Adipose tissue (tissue), 3 donors: ENCODE measurements around the gene SLC25A6. TPM values are rescaled to one million over a fixed set of nuclear protein-coding genes. Genes with fewer than 3 reads are reported as not detected.
"Not testable (repeated sequence)": the region's sequence is repeated elsewhere in the genome, so short reads cannot be mapped to it uniquely, and the experiment has no call there.

Source experiments
- H3K27ac ChIP-seq: one replicate; pipeline ENCODE4 v1.5.1; 2013; ENCODE audit warnings: low read depth, low read length
- WGBS, 3 donors: extraction: QIAGEN DNeasy Blood & Tissue Kit; methylation state at CpG; one replicate each; pipeline ENCODE4 v1.1.7; 2013; 5-methylcytosine and 5-hydroxymethylcytosine counted together
- polyA plus RNA-seq, 3 donors: library from polyadenylated mRNA; stranded (reverse); fragments of 200-250 nt; gene quantifications; one replicate each; pipeline ENCODE4 v1.2.3, GENCODE V29; 2013
- donor health status: healthy with polysubstance abuse.
- donor health status: Bipolar disorder and iron deficiency.
- donor health status: healthy.

Gene SLC25A6
- polyA plus RNA-seq, 3 donors = 489 to 843 (median 515) TPM

GRCh38 chrX:1417921-1418771 lies 26.2 kb upstream of the SLC25A6 start:
- no peak overlapping the region for H3K27ac ChIP-seq
- WGBS, 3 donors = 91 to 97% (median 96%) methylated on average over 19 to 20 of the region's 20 CpGs

GRCh38 chrX:1416965-1417760 lies 25.2 kb upstream of the SLC25A6 start:
- no peak overlapping the region for H3K27ac ChIP-seq
- WGBS, 3 donors = 71 to 91% (median 76%) methylated on average over 14 of the region's 14 CpGs

- 70 to 82% (median 73%) methylated on average over 15 of the region's 15 CpGs for WGBS, 3 donors
- H3K27ac ChIP-seq = no peak overlapping the region
These were observed 24.4 kb upstream of the SLC25A6 start for GRCh38 chrX:1416327-1416784.

GRCh38 chrX:1412551-1413161 lies 20.7 kb upstream of the SLC25A6 start:
- WGBS, 3 donors = 90 to 94% (median 92%) methylated on average over 30 to 31 of the region's 31 CpGs
- no peak overlapping the region for H3K27ac ChIP-seq

- WGBS, 3 donors = 77 to 86% (median 86%) methylated on average over 12 of the region's 12 CpGs
- H3K27ac ChIP-seq = no peak overlapping the region
These were observed 19.4 kb upstream of the SLC25A6 start for GRCh38 chrX:1411326-1411725.

GRCh38 chrX:1407035-1407434 lies 15.1 kb upstream of the SLC25A6 start:
- no peak overlapping the region for H3K27ac ChIP-seq

GRCh38 chrX:1405769-1406168 lies 13.9 kb upstream of the SLC25A6 start:
- H3K27ac ChIP-seq = not testable (repeated sequence)
- WGBS, 3 donors = 98 to 99% (median 98%) methylated on average over 2 of the region's 2 CpGs

- WGBS, 3 donors = 95 to 100% (median 99%) methylated on average over 3 of the region's 3 CpGs
- H3K27ac ChIP-seq = not testable (repeated sequence)
These were observed 12.0 kb upstream of the SLC25A6 start for GRCh38 chrX:1403867-1404266.

GRCh38 chrX:1403228-1403627 lies 11.3 kb upstream of the SLC25A6 start:
- 95 to 99% (median 98%) methylated on average over 10 of the region's 10 CpGs for WGBS, 3 donors
- H3K27ac ChIP-seq = no peak overlapping the region

- 91 to 92% (median 91%) methylated on average over 29 to 30 of the region's 30 CpGs for WGBS, 3 donors
- H3K27ac ChIP-seq = no peak overlapping the region
These were observed 9.9 kb upstream of the SLC25A6 start for GRCh38 chrX:1401611-1402430.

GRCh38 chrX:1400742-1401471 lies 9.0 kb upstream of the SLC25A6 start:
- no peak overlapping the region for H3K27ac ChIP-seq
- WGBS, 3 donors = 76 to 92% (median 90%) methylated on average over 27 of the region's 27 CpGs

- H3K27ac ChIP-seq = no peak overlapping the region
- 83 to 97% (median 95%) methylated on average over 12 of the region's 12 CpGs for WGBS, 3 donors
These were observed 8.1 kb upstream of the SLC25A6 start for GRCh38 chrX:1400049-1400448.

GRCh38 chrX:1398431-1399340 lies 6.8 kb upstream of the SLC25A6 start:
- WGBS, 3 donors = 86 to 91% (median 89%) methylated on average over 28 to 29 of the region's 29 CpGs
- no peak overlapping the region for H3K27ac ChIP-seq

GRCh38 chrX:1397441-1398270 lies 5.7 kb upstream of the SLC25A6 start:
- no peak overlapping the region for H3K27ac ChIP-seq
- 87 to 89% (median 89%) methylated on average over 27 to 29 of the region's 29 CpGs for WGBS, 3 donors

GRCh38 chrX:1397001-1397400 lies 5.1 kb upstream of the SLC25A6 start:
- 82 to 91% (median 88%) methylated on average over 15 of the region's 15 CpGs for WGBS, 3 donors
- H3K27ac ChIP-seq = no peak overlapping the region

GRCh38 chrX:1395646-1396216 lies 3.8 kb upstream of the SLC25A6 start:
- H3K27ac ChIP-seq = no peak overlapping the region
- WGBS, 3 donors = 94 to 98% (median 97%) methylated on average over 5 of the region's 5 CpGs
